Thoracic aorta (tissue), 2 donors: ENCODE measurements around the gene KCNA3. TPM values are rescaled to one million over a fixed set of nuclear protein-coding genes. Genes with fewer than 3 reads are reported as not detected.

ENCODE experiments used
- ATAC-seq: fragments of 150-250 bp; one replicate; pipeline ENCODE4 v1.8.0; 2017; ENCODE audit warnings: low read depth; ENCODE audit not compliant: insufficient number of reproducible peaks, low FRiP score
- DNase-seq: peaks from one replicate; pipeline ENCODE4 v3.0.0-alpha.2; 2020; ENCODE audit warnings: low spot score
- H3K27ac ChIP-seq, 2 donors: fragments of 200-600 bp; sonication (generic); 1 replicate in 1 of 2; 2 replicates in 1 of 2; pipeline ENCODE4 v1.5.1; 2016; ENCODE audit warnings: mild to moderate bottlenecking in 2 of 2, moderate library complexity in 2 of 2
- H3K27me3 ChIP-seq: fragments of 200-600 bp; sonication (generic); replicated peaks from 2 replicates; pipeline ENCODE4 v1.6.0; 2016; ENCODE audit warnings: mild to moderate bottlenecking; ENCODE audit not compliant: insufficient read depth
- H3K36me3 ChIP-seq: fragments of 200-600 bp; sonication (generic); one replicate; pipeline ENCODE4 v1.5.1; 2016
- H3K4me1 ChIP-seq, 2 donors: fragments of 200-600 bp; sonication (generic); 1 replicate in 1 of 2; 2 replicates in 1 of 2; pipeline versions ENCODE4 v1.5.1 to v1.6.0; 2016; ENCODE audit warnings: low read depth in 2 of 2, mild to moderate bottlenecking in 1 of 2; ENCODE audit not compliant: control insufficient read depth in 1 of 2
- H3K4me3 ChIP-seq: fragments of 200-600 bp; sonication (generic); 2 replicates; pipeline ENCODE4 v1.5.1; 2016; ENCODE audit warnings: mild to moderate bottlenecking
- H3K9me3 ChIP-seq: fragments of 200-600 bp; sonication (generic); 2 replicates; pipeline ENCODE4 v1.5.1; 2016
- total RNA-seq, 2 donors: library from RNA; depleted of rRNA; stranded (reverse); fragments of >200 nt; gene quantifications; one replicate each; pipeline versions ENCODE4 v1.1.0 to v1.2.3, GENCODE V29; 2016
- TF ChIP-seq, protein P1 (sequence below): fragments of 200-600 bp; sonication (generic); IDR thresholded peaks from one replicate; pipeline ENCODE4 v1.5.1; 2019; ENCODE audit warnings: antibody characterized with exemption

KCNA3 gene
- total RNA-seq, 2 donors from 2014 or later = 1.8 to 3.9 TPM

DNA sequence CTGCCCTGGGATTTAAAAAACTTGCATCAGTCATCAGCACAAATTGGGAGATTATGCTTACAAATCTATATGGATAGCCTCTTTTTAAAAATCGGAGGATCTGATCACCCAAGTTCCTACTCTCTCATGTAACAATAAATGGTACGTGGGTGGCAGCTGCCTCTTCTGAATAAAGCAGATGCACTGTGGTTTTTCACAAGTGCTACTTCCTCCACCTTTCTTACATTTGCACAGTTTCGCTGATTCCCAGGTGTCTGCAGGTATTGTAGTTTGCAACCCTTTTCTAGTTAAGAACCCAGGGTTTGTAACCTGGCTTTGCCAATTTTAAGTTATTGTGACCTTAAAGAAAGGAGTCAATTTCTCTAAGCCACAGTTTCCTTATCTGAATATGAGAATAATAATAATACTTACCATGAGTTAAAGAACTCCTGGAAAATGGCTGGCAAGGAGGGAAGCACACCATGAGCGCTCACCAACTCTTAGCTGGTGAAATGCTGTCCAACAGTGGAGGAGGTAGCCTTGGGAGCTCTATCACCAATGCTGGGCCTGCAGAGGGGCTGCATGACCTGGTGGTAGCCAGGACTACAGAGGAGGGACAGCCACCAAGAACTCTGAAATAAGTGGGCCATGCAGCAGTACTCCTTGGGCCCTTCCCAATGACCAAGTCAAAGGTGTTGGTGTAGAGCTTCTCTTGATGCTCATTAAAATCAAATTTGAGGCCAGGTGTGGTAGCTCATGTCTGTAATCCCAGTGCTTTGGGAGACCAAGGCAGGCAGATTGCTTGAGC is 38.4 kb downstream of the KCNA3 start:
- Histone ChIP-seq H3K9me3 (no peaks in the 10 kb centered on the region), H3K27me3 (no peaks in the 10 kb centered on the region), H3K27ac (no peak overlapping the region), H3K4me1 (peaks cover 17 to 29% of the 10 kb centered on the region in 2 donors), H3K4me3 (no peak overlapping the region), H3K36me3 (no peaks in the 10 kb centered on the region)
- DNase-seq (no peak), ATAC-seq (no peak)
- TF ChIP-seq, protein P1, sequence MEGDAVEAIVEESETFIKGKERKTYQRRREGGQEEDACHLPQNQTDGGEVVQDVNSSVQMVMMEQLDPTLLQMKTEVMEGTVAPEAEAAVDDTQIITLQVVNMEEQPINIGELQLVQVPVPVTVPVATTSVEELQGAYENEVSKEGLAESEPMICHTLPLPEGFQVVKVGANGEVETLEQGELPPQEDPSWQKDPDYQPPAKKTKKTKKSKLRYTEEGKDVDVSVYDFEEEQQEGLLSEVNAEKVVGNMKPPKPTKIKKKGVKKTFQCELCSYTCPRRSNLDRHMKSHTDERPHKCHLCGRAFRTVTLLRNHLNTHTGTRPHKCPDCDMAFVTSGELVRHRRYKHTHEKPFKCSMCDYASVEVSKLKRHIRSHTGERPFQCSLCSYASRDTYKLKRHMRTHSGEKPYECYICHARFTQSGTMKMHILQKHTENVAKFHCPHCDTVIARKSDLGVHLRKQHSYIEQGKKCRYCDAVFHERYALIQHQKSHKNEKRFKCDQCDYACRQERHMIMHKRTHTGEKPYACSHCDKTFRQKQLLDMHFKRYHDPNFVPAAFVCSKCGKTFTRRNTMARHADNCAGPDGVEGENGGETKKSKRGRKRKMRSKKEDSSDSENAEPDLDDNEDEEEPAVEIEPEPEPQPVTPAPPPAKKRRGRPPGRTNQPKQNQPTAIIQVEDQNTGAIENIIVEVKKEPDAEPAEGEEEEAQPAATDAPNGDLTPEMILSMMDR = no peak

DNA sequence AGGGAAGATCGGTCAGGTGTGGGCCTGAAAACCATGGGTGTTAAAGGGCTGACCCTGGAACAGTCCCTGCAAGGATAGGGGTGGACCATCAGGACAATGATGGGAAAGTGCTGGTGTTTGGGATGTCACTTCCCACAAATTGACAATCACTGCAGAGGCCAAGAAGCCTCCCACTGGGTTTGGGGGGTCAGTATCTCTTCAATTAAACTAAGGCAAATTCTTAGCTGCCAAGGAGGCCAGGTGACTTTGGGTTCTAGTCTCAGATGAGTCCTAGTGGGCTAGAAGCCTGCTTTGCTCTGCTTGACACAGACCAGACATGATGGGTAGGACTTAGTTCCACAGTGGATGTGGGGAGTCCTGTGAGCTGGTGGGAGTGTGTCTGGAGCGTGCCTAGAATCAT is 39.3 kb downstream of the KCNA3 start:
- Histone ChIP-seq H3K4me1 (peaks cover 17 to 28% of the 10 kb centered on the region in 2 donors), H3K36me3 (no peaks in the 10 kb centered on the region), H3K27me3 (no peaks in the 10 kb centered on the region), H3K27ac (no peak overlapping the region), H3K4me3 (no peak overlapping the region), H3K9me3 (no peaks in the 10 kb centered on the region)
- no peak for DNase-seq
- TF ChIP-seq, protein P1 = no peak
- no peak for ATAC-seq

DNA sequence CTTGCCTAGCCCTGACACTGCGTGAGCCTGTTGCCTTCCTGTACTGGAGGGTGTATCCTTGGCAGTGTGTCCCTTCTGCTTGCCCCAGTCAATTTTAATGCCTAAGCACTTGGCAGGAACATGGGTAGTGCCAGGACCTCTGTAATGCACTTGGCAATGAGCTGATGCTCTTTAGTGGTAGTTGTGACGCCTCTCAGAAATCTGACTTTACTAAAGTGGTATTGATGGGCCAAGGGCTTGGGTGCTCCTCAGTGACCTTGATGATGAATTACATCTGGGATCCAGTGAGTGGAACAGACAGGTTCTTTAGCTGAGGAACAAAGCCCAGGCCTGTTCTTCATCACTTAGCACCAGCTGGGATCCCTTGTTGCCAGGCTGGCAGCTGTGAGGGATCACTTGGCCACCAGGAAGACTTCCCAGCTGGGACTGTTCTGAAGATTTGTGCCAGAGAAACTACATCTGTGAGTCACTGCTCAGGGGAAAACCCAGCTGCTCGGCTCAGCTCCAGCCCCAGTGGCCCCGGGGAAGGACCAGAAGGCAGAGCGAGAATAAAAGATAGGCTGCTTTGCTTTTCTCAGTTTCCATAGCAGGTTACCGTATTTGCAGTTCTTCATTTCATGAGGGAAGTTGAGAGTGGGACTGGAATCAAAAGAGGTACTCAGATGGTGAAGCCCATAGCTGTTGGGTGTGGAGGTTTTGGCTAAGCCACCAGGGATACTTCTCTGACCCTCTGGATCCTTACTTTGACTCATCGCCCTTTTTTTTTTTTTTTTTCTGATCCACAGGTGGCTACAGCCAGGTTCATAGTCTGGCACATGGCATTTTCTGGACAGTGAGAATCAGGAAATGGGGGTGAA is 40.1 kb downstream of the KCNA3 start:
- H3K36me3 ChIP-seq = no peaks in the 10 kb centered on the region
- TF ChIP-seq, protein P1 = no peak
- no peaks in the 10 kb centered on the region for H3K27me3 ChIP-seq
- H3K9me3 ChIP-seq = no peaks in the 10 kb centered on the region
- ATAC-seq = peak; percentile 92
- H3K4me1 ChIP-seq = peaks cover 11 to 20% of the 10 kb centered on the region in 2 donors
- no peak overlapping the region for H3K4me3 ChIP-seq
- H3K27ac ChIP-seq = peak overlapping the region in 1 of 2 donors; percentile 18
- peak; percentile 25 for DNase-seq

DNA sequence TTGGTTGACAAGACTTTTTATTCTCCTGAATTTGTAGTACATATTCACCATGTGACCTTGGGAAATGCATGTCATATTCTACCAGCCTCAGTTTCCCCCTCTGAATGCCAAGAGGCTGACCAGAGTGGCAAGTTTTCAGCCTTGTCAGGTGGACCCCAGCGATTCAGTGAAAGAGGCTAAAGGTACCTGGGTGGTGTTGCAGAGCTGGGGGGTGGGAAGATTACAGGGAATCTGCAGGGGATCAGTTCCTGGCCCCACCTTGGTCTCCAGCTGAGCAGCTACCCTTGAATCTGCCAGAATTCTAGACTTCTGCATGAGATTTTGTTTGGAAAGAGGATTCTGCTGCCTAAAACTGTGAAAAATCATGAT is 40.7 kb downstream of the KCNA3 start:
- H3K36me3 ChIP-seq = no peaks in the 10 kb centered on the region
- peak overlapping the region in 1 of 2 donors; percentile 18 for H3K27ac ChIP-seq
- TF ChIP-seq, protein P1 = no peak
- H3K27me3 ChIP-seq = no peaks in the 10 kb centered on the region
- ATAC-seq (no peak), DNase-seq (no peak)
- no peaks in the 10 kb centered on the region for H3K9me3 ChIP-seq
- no peak overlapping the region for H3K4me3 ChIP-seq
- peaks cover 11 to 20% of the 10 kb centered on the region in 2 donors for H3K4me1 ChIP-seq

DNA sequence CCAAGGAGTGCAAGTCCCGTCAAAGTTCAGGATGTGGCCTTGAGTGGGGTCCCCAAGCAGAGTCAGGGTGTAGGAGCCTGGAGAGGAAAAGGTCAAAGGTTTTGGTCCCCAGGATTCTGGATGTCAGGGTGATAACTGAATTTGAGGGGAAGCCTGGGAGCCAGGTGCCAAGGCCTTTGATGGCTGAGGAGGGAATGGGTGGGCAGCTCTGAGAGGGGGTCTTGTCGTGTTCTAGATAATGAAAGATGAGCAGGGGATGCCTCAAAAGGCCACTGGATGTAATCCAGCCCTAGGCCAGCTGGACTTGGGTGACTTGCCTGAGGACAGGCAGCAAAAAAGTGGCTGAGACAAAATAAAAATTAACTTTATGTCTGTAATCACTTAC is 41.1 kb downstream of the KCNA3 start:
- TF ChIP-seq, protein P1 = no peak
- Histone ChIP-seq H3K36me3 (no peaks in the 10 kb centered on the region), H3K9me3 (no peaks in the 10 kb centered on the region), H3K4me1 (peaks cover 11 to 20% of the 10 kb centered on the region in 2 donors), H3K4me3 (no peak overlapping the region), H3K27ac (no peak overlapping the region), H3K27me3 (no peaks in the 10 kb centered on the region)
- DNase-seq = no peak
- no peak for ATAC-seq
